Lower leg skin (tissue), 4 donors: ENCODE measurements around the gene HDAC9. TPM values are rescaled to one million over a fixed set of nuclear protein-coding genes. Genes with fewer than 3 reads are reported as not detected.
"Not testable (repeated sequence)": the region's sequence is repeated elsewhere in the genome, so short reads cannot be mapped to it uniquely, and the experiment has no call there.

Experiments
- DNase-seq, 2 donors: peaks; one replicate each; pipeline ENCODE4 v3.0.0-alpha.2; 2019; ENCODE audit warnings: low spot score in 2 of 2
- H3K4me3 ChIP-seq: fragments of 200-600 bp; sonication (generic); 2 replicates; pipeline ENCODE4 v1.5.1; 2017; ENCODE audit warnings: mild to moderate bottlenecking, low read depth; ENCODE audit not compliant: poor library complexity, severe bottlenecking
- CTCF ChIP-seq, 3 donors: fragments of 450-650 bp; IDR thresholded peaks; one replicate each; pipeline ENCODE4 v1.5.1; 2016; ENCODE audit warnings: antibody characterized with exemption in 3 of 3, mild to moderate bottlenecking in 3 of 3, moderate library complexity in 2 of 3
- POLR2A ChIP-seq, 2 donors: fragments of 450-650 bp; IDR thresholded peaks; one replicate each; pipeline ENCODE4 v1.6.1; 2016 to 2017; ENCODE audit warnings: antibody characterized with exemption in 2 of 2, mild to moderate bottlenecking in 1 of 2, moderate library complexity in 1 of 2
- WGBS, 2 donors: methylation state at CpG; one replicate each; pipeline ENCODE4 v1.1.5; 2018; 5-methylcytosine and 5-hydroxymethylcytosine counted together
- intact Hi-C: fragments of 100-400 bp; cut with DNase I; formaldehyde crosslinking; loops from one replicate; pipeline ENCODE4 v1.15.0; 2023; ENCODE audit warnings: low total_unique reads
- total RNA-seq, 4 donors: library from RNA; depleted of rRNA; stranded (reverse); fragments of >200 nt; gene quantifications; one replicate each; pipeline ENCODE4 v1.1.0, GENCODE V29; 2016

HDAC9 gene
- total RNA-seq, 4 donors from 2014 or later: 3.1 to 5.5 (median 4.7) TPM

DNA sequence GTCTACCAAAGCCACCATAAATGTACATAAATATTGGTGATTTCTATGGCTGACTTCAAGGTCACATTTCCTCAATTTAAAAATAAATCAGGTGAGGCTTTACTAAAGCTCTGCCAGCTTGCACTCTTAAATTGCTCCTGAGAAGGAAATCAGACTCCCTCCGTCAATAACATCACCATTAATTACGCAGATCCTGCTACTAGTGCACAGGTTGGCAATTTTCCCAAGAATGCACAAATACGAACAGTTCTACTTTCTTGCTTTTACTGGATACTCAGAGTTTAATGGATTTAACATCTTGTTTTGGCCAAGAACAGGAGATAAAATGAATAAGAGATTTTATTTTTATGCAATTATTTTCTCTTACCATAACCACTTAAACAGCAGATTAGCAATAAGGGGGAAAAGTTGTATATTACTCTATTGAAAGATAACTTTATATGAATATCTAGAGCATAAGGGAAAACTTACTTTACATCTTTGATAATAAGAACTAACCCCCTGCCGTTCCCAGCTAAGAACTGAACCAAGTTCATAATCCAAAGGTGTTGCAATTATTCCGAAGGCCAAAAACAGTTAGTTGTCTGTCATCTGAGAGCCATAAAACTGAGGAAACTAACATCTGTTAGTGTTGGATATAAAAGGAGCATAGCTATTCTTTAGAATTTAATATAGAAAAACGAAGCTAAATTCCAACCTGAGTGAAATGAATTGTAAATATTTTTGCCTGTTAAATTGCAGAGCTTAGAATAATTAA, 481.3 kb downstream of the HDAC9 start:
- 35 to 36% methylated on average over 6 of the region's 6 CpGs for WGBS, 2 donors
- no peak for TF ChIP-seq POLR2A (IDR thresholded peaks at IDR 0.05)
- no peak for TF ChIP-seq CTCF (IDR thresholded peaks at IDR 0.05)
- intact Hi-C loops: no loop called here
- no peak overlapping the region for H3K4me3 ChIP-seq
- DNase-seq: no peak

GRCh38 chr7:18978108-18978495, 482.6 kb downstream of the HDAC9 start:
- TF ChIP-seq POLR2A (IDR thresholded peaks at IDR 0.05) (no peak), CTCF (IDR thresholded peaks at IDR 0.05) (no peak)
- no peak overlapping the region for H3K4me3 ChIP-seq
- 9 to 26% methylated on average over 2 of the region's 2 CpGs for WGBS, 2 donors
- intact Hi-C loops: no loop called here
- DNase-seq: no peak

GRCh38 chr7:18990700-18991099, 495.2 kb downstream of the HDAC9 start:
- H3K4me3 ChIP-seq, intact Hi-C loops, DNase-seq: not testable (repeated sequence)
- 92% methylated on average over 18 to 20 of the region's 20 CpGs for WGBS, 2 donors

DNA sequence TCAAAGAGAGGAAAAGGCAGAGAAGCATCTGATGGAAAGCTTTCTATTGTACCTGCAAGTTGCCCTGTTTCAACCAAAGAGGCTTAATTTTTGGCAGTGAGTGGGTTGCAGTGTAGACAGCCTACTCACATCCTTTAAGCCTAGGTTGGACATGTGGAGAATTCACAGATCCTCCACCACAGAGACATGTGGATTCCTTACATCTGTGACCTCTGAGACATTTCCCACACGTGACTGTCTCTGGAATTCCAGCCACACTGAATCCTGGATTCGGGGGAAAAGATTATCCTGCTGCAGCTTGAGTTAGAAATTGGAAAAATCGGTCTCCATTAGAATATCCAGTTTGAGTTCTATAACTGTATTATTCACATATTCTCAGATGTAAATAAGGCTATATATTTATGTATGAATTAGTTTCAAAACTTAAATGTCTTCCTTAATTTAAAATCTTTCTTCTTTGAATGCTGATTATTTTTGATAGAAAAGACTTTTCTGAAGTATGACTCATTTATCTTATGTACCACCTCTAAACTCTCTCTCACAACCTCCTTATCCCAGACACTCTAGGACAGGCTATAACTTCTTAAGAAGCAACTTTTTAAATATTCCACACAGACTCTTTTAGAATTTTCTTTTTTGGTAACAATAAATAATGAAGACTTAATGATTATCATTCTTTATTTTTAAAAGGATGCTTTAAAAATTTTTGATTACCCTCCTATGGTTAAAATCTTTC, 498.6 kb downstream of the HDAC9 start:
- TF ChIP-seq POLR2A (IDR thresholded peaks at IDR 0.05) (no peak), CTCF (IDR thresholded peaks at IDR 0.05) (no peak)
- WGBS, 2 donors: 69 to 81% methylated on average over 3 of the region's 3 CpGs

DNA sequence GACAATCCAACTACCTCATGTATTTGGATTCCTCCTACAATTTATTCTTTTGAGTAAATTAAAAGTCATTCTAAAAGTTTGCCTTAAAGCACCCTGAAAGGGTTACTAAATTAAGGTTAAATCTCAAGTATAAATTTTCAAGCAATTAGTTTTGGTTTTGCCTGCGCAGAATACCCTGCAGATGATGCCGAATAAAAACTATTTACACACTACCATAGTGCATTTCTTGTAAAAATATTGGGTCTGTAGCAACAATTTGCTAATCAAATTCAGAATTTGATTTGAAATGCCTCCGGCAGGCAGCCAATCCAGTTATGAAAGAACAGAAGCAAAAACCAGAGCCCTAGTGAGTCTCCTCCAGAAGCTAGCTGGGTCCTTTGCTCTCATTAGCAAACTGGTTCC, 499.7 kb downstream of the HDAC9 start:
- intact Hi-C loops: no loop called here
- H3K4me3 ChIP-seq: no peak overlapping the region
- no peak for DNase-seq
- no peak for TF ChIP-seq CTCF (IDR thresholded peaks at IDR 0.05)
- TF ChIP-seq POLR2A (IDR thresholded peaks at IDR 0.05): no peak
- 59 to 68% methylated on average over 3 of the region's 3 CpGs for whole genome bisulfite sequencing, 2 donors

More for the DNA sequence above, 498.6 kb downstream of the HDAC9 start:
- intact Hi-C loops: no loop called here
- no peak overlapping the region for H3K4me3 ChIP-seq
- DNase-seq: no peak

GRCh38 chr7:18995811-18996426, 500.4 kb downstream of the HDAC9 start:
- 52% methylated on average over 5 of the region's 5 CpGs for WGBS, 2 donors
- TF ChIP-seq CTCF (IDR thresholded peaks at IDR 0.05) (no peak), POLR2A (IDR thresholded peaks at IDR 0.05) (no peak)

More at GRCh38 chr7:18995811-18996426, 500.4 kb downstream of the HDAC9 start:
- no peak for DNase-seq
- intact Hi-C loops: no loop called here
- H3K4me3 ChIP-seq: no peak overlapping the region
